Measurements from ENCODE around the gene TENT4A.

DNA sequence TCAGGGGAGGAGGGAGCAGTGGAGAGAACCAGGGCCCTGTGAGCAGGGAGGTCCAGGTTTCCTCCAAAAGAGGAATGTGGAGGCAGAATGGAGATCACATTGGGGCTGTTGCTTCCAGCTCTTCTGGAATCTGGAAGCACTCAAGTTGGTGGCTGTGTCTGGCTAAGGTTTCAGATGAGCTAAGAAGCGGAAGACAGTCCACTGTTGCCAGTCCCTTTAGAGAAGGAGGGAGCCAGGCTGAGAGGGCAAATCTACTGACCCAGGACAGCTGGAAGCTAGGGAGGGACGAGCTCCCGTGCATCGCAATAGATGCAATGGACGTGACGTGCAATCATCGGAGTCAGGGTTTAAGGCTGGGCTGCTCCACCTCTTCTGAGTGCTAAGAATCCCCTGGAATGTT, 71.2 kb downstream of the TENT4A start:
- no peak for TF ChIP-seq POLR2A (IDR thresholded peaks at IDR 0.05; ENCODE audit: low read depth, low read length)
- no peak for TF ChIP-seq CTCF (conservative IDR thresholded peaks at IDR 0.05; ENCODE audit: low read depth, low read length)
- TF ChIP-seq RCOR1 (IDR thresholded peaks at IDR 0.05; ENCODE audit: insufficient replicate concordance, low read length), result no peak
- TF ChIP-seq, protein P1, sequence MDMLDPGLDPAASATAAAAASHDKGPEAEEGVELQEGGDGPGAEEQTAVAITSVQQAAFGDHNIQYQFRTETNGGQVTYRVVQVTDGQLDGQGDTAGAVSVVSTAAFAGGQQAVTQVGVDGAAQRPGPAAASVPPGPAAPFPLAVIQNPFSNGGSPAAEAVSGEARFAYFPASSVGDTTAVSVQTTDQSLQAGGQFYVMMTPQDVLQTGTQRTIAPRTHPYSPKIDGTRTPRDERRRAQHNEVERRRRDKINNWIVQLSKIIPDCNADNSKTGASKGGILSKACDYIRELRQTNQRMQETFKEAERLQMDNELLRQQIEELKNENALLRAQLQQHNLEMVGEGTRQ (IDR thresholded peaks at IDR 0.05; ENCODE audit: low read depth, low read length), result no peak
- TF ChIP-seq FOS (IDR thresholded peaks at IDR 0.05; ENCODE audit: low read depth, low read length), result no peak
- TF ChIP-seq MAFK (IDR thresholded peaks at IDR 0.05; ENCODE audit: low read depth, low read length), result no peak
- TF ChIP-seq RFX5 (IDR thresholded peaks at IDR 0.05; ENCODE audit: low read depth, low read length), result no peak
- TF ChIP-seq ELK1 (IDR thresholded peaks at IDR 0.05; ENCODE audit: borderline replicate concordance, low read depth, low read length), result no peak
- no peak for TF ChIP-seq MXI1 (IDR thresholded peaks at IDR 0.05; ENCODE audit: borderline replicate concordance, low read depth, low read length)
- TF ChIP-seq RAD21 (IDR thresholded peaks at IDR 0.05; ENCODE audit: low read length), result no peak
- TF ChIP-seq MAZ (IDR thresholded peaks at IDR 0.05; ENCODE audit: borderline replicate concordance, low read depth, low read length), result no peak
- no peak for TF ChIP-seq CEBPB (IDR thresholded peaks at IDR 0.05; ENCODE audit: low read depth, low read length)
